ENCODE data around the gene SLC35G6.

SLC35G6 gene

GRCh38 chr17:7515911-7516610, 34.8 kb downstream of the SLC35G6 start:
- Histone ChIP-seq H3K4me1 (ENCODE audit: control insufficient read depth in 5 of 5, insufficient read depth in 5 of 5, low read length in 5 of 5) (peaks cover 0 to 12% (median 6%) of the 10 kb centered on the region in 5 donors), H3K4me3 (ENCODE audit: low read depth in 1 of 5, low read length in 5 of 5) (no peak overlapping the region), H3K27ac (ENCODE audit: low read depth, low read length) (no peak overlapping the region), H3K9me3 (ENCODE audit: control insufficient read depth in 5 of 5, low read length in 5 of 5) (no peaks in the 10 kb centered on the region), H3K36me3 (ENCODE audit: control insufficient read depth in 5 of 5, insufficient read depth in 5 of 5, low read length in 5 of 5) (peaks cover 0 to 37% (median 32%) of the 10 kb centered on the region in 5 donors), H3K9ac (ENCODE audit: low read length in 5 of 5) (no peak overlapping the region), H3K27me3 (ENCODE audit: control insufficient read depth in 5 of 5, insufficient read depth in 4 of 5, low read length in 5 of 5) (no peaks in the 10 kb centered on the region)

DNA sequence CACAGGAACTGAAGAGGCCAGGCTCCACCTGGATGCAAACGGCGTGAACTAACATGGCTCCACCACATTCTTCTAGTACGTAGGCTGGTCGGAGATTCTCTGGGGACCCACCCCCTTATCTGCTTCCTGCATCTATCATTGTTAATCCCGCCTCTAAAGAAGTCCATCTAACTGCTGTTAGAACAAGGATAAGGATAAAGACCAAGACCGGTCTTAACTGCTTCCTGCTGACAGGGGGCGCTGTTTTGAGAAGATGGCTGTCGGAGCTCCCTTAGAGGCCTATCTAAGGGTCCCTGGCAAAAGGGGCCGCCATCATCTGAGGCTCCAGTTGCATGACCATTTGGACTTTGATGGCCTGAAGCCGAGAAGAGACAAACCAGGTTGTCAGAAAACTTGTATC, 41.8 kb downstream of the SLC35G6 start:
- no peak overlapping the region for H3K9ac ChIP-seq (ENCODE audit: low read length in 5 of 5)
- peaks cover 0 to 2% (median 0%) of the 10 kb centered on the region in 5 donors for H3K4me1 ChIP-seq (ENCODE audit: control insufficient read depth in 5 of 5, insufficient read depth in 5 of 5, low read length in 5 of 5)
- no peak overlapping the region for H3K4me3 ChIP-seq (ENCODE audit: low read depth in 1 of 5, low read length in 5 of 5)
- peaks cover 0 to 3% (median under 1%) of the 10 kb centered on the region in 5 donors for H3K9me3 ChIP-seq (ENCODE audit: control insufficient read depth in 5 of 5, low read length in 5 of 5)
- no peaks in the 10 kb centered on the region for H3K27me3 ChIP-seq (ENCODE audit: control insufficient read depth in 5 of 5, insufficient read depth in 4 of 5, low read length in 5 of 5)
- no peak overlapping the region for H3K27ac ChIP-seq (ENCODE audit: low read depth, low read length)
- no peaks in the 10 kb centered on the region for H3K36me3 ChIP-seq (ENCODE audit: control insufficient read depth in 5 of 5, insufficient read depth in 5 of 5, low read length in 5 of 5)

- Histone ChIP-seq H3K27ac (ENCODE audit: low read depth, low read length) (no peak overlapping the region), H3K4me3 (ENCODE audit: low read depth in 1 of 5, low read length in 5 of 5) (no peak overlapping the region), H3K36me3 (ENCODE audit: control insufficient read depth in 5 of 5, insufficient read depth in 5 of 5, low read length in 5 of 5) (no peaks in the 10 kb centered on the region), H3K27me3 (ENCODE audit: control insufficient read depth in 5 of 5, insufficient read depth in 4 of 5, low read length in 5 of 5) (no peaks in the 10 kb centered on the region), H3K9ac (ENCODE audit: low read length in 5 of 5) (no peak overlapping the region), H3K9me3 (ENCODE audit: control insufficient read depth in 5 of 5, low read length in 5 of 5) (peaks cover 0 to 19% (median 11%) of the 10 kb centered on the region in 5 donors), H3K4me1 (ENCODE audit: control insufficient read depth in 5 of 5, insufficient read depth in 5 of 5, low read length in 5 of 5) (no peaks in the 10 kb centered on the region)
Observed at GRCh38 chr17:7528842-7529241, 47.6 kb downstream of the SLC35G6 start.

DNA sequence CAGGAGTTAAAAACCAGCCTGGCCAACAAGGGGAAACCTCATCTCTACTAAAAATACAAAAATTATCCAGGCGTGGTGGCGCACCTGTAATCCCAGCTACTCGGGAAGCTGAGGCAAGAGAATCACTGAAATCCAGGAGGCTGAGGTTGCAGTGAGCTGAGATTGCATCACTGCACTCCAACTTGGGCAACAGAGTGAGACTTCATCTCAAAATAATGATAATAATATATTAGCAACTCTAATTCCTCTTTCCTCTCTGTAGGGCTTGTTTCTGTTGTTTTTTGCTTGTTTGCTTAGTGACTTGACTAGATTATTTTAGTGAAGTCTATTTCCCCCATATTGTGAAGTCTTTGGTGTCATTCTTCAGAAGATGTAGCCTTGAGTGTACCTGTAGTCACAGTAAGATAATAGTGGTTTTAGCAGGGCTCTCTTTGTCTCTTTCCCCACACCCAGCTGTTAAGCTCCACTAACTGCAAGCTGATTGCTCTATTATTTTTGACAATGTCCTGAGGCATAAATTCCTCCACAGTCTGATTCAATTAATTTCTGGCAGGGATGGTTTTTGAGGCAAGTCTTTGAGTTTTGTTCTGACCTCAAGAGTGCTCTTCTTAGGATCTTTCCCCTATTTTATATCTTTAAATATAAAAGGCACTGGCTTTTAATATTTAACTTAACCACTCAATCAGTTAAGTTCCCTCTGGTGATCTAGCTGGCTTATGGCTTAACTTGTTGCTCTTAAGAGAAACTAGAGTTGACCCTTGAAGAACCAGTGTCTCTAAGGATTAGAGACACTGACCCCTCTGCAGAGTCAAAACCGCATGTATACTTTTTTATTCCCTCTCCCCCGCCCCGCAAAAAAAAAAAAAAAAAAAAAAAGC, 49.0 kb downstream of the SLC35G6 start:
- Histone ChIP-seq H3K4me3 (ENCODE audit: low read depth in 1 of 5, low read length in 5 of 5) (no peak overlapping the region), H3K27ac (ENCODE audit: low read depth, low read length) (no peak overlapping the region), H3K9me3 (ENCODE audit: control insufficient read depth in 5 of 5, low read length in 5 of 5) (peaks cover 0 to 19% (median 11%) of the 10 kb centered on the region in 5 donors), H3K4me1 (ENCODE audit: control insufficient read depth in 5 of 5, insufficient read depth in 5 of 5, low read length in 5 of 5) (no peaks in the 10 kb centered on the region), H3K27me3 (ENCODE audit: control insufficient read depth in 5 of 5, insufficient read depth in 4 of 5, low read length in 5 of 5) (no peaks in the 10 kb centered on the region), H3K36me3 (ENCODE audit: control insufficient read depth in 5 of 5, insufficient read depth in 5 of 5, low read length in 5 of 5) (no peaks in the 10 kb centered on the region), H3K9ac (ENCODE audit: low read length in 5 of 5) (no peak overlapping the region)

Data from subcutaneous abdominal adipose tissue (tissue), 5 donors.